Activated CD8-positive, alpha-beta memory T cell treated with anti-CD3 and anti-CD28 coated beads for 24 hours (primary cell): ENCODE measurements around the gene AASS.
"Not testable (repeated sequence)": the region's sequence is repeated elsewhere in the genome, so short reads cannot be mapped to it uniquely, and the experiment has no call there.

Experiments used
- DNase-seq: peaks from one replicate; pipeline ENCODE4 v3.0.0-alpha.2; 2020

The AASS gene

DNA sequence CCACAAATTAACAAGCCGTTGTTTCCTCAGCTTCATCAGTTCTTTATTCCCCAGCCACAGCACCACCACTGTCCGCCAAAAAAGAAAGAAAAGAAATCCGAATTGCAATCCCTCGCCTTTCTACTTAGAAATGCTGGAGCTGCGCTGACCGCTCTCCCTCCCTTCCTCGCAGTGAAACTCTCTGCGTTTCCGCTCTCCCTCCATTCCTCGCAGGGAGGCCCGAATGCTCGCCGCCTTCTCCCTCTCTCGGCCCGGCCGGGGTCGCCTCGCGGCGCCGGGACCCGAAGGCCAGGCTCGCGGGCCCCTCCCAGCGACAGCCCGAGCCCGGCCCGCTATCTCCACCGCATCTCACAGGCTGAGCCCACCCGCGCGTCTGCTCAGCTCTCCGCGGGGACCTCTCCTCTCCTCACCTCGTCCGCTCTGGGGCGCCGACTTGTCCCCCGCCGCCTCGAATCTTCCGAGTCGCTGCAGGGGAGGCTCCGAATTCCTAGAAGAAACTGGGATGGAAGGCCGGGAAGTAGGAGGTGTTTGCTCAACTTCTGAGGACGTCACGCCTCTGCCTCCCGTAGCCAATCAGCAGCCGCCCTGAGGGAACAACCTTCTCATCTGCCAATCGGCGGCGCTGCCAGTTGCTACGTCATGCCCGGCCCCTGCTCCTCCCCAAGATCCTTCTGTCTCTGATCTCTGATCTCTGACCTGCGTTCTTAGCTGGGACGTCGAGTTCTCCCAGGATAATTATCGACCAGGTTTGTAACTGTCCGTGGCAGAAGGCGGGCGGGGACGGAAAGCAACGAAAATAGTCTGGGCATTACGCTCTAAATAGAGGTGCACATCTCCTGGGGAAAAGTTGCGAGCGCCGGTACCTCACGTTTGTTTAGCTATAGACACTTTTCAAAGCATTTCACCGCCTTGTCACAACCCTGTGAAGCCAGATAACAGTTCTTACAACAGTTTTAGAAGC lies at the start of gene AASS:
Gene AASS, minus strand, starts transcription at position 499 of the 961 bp plus-strand sequence. CDS start 10,523 bp downstream, outside the sequence.
- DNase-seq = peak; percentile 88

DNA sequence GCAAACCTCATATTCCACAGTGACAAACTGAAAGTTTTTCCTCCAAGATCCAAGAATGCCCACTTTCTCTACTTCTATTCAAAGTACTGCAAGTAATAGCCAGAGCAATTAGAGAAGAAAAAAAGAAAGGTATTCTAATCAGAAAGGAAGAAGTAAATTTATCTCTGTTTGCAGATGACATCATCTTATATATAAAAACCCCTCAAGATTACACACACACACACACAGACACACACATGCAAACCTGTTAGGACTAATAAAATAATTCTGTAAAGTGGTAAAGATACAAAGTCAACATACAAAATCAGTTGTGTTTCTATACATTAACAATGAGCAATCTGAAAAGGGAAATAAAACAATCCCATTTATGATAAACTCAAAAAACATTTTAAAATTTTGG lies 44.7 kb upstream of the AASS start:
- no peak for DNase-seq

DNA sequence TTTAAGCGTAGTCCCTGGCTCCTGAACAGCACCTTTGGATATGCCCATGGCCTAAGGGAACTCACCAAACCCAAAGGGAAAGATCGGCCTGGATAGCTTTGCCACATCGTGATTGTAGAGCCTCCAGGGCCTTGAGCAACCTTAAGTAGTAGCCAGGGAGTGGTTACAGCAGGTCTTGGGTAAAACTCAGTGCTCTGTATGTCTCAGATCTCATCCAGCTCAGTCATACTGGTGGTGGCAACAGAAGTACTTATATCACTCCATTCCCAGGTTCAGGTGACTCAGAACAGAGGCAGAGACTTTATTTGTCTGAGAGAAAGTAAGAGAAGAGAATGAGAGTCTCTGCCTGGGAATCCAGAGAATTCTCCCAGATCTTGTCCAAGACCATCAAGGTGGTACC lies 39.1 kb upstream of the AASS start:
- no peak for DNase-seq

DNA sequence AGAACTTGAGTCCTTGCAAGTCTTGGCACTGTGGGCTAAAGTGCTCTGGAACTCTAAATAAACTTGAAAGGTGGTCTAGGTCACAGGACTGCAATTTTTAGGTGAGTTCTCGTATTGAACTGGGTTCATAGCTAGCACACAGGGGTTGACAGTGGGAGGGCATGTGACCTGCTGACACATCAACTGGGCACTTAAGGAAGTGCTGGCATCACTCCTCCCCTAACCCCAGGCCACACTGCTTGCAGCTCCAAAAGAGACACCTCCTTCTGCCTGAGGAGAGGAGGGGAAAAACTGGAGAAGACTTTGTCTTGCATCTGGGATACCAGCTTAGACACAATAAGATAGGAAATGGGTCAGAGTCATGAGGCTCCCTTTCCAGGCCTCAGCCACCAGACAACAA lies 38.0 kb upstream of the AASS start:
- DNase-seq = no peak

DNA sequence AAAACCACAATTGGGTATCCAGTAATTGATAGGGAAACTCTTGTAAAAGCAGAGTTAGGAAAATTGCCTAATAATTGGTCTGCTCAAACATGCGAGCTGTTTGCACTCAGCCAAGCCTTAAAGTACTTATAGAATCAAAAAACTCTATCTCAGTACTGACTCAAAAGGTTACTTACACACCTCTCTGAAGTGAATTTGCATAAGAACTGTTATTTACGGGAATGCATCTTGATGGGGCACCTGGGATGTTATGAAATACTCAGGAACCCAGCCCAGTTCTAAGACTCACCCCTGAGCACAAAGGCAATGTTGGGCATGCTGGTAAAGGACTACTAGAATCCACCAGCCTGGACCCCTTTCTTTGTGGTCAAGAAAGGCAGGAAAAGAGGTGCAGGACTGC lies 28.1 kb upstream of the AASS start:
- not testable (repeated sequence) for DNase-seq

DNA sequence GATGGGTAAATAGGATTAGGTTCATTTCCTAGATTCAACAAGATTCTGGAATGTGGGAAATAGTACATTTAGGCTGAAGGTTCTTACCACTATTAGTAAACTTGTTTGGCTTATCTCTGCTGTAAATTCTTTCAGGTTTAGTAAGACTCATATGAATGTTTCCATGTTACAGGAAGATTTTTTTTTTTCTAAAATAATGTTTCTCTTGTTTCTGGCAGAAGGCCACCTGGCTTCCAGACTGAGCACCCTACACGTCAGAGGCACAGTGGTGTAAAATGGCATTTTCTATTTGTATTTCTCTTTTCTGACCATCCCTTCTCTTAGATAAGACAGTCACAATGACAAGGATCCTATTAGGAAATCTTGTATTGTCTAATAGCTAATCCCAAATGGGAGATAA lies 22.7 kb upstream of the AASS start:
- no peak for DNase-seq

DNA sequence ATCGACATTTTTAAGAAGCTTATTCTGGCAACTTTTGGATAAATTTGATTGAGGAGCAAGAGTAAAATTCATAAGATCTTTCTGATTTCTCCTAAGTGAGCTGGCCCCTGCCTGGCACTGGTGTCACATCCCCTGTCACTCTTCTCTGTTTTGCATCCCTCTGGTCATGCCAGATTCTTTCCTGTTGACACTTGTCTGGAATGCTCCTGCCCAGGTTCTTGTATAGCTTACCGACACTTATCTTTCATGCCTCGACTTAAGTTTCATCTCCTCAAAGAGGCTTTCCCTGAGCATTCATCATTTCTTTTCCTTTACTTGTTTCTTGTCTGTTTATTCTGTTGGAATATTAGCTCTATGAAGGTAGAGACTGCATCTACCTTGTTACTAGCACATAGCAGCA lies 22.2 kb upstream of the AASS start:
- DNase-seq = no peak

DNA sequence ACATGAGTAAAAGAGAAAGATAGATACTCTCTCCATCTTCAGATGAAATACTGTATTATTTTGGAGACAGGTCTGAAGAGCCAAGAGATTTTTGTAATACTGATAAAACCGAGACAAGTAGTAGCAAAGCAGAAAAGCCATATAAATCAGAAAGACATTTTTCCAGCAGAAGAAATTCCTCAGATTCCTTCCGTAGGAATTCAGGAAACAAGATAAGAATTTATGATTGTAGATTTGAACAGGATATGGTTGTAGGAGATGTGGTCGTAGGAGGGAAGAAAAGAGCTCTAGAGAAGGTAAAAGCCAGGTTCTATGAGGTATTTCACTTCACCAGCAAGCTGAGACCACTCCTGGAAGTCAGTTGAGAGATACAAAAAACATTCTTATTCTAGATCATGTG lies 17.6 kb upstream of the AASS start:
- no peak for DNase-seq

DNA sequence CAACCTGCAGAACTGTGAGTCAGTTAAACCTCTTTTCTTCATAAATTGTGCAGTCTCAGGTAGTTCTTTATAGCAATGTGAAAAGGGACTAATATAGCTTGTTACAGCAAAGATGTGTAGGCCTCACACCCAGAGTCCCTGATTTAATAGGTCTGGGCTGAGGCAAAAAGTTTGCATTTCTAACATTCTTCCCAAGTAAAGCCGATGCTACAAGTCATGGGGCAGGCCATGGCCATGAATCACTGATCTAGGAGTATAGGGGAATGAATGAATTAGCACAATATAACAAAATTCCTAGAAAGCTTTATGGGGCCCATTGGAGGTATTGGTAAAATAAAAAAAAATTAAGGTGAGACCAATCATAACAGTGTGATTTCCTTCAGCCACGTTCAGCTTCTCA lies 11.5 kb upstream of the AASS start:
- DNase-seq = no peak

DNA sequence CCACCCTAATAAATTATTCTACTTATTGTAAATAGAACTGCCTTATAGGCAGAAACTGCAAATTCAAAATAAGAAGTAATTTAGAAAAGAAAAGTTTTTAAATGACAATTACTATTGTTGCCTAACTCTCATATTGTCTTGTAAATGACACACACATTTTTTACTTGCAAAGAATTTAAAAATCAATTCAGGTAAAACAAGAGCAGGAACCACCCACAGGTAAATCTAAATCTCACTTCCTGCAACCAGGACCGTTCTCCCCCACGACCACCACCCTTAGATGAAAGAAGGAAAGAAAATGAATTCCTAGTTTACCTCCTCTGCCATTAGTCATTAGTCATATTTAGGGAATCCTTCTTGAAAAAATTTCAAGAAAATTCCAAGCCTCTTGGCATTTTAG lies 4.8 kb upstream of the AASS start:
- DNase-seq = no peak

DNA sequence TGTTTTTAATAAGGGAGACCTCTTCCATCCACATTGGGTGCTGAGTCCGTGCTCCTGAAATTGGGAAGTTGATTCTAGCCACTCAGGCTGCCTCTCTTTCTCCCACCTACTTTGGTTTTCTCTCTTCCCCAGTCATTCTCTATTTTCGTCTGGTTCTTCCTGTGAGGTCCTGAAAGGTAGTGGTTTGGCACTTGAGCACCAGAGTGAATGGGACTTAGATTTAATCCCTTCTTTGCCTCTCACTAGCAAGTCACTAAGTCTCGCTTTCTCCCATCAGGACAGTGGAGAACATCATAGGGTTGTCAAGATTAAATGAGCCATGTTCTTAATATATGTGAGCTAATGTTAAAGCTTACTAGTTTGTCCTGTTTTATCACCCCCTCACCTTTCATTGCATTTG lies 4.0 kb upstream of the AASS start:
- DNase-seq = no peak

DNA sequence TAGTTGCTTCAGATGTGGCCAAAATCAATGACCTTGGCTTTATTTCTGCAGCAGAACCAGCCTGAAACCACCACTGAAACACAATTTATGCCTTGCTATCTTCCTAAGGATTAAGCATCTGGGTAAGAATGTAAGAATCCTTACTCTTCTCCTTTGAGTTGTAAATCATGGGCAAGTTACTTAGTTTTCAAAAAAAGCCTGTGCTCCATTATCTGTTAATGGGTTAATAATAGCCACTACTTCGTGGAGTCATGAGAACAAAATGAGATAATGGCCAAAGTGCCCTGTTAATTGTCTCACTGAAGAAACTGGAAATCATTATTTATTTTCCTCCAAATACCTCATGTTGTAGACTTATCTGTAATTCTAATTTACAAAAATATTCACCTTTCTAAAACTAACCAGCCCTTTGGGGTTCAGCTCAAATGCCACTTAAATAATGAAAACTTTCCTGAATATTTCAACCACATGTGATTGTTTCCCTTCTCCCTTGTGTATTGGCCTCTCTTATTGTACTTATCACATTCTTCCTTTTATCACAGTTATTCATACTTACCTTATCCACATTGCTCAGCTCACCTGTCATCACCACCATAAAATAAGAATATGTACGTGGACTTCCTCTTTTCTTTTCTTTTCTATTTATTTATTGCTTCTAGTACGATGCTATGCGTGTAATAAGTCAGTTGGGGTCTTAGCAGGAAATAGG lies 2.0 kb upstream of the AASS start:
- DNase-seq = no peak

DNA sequence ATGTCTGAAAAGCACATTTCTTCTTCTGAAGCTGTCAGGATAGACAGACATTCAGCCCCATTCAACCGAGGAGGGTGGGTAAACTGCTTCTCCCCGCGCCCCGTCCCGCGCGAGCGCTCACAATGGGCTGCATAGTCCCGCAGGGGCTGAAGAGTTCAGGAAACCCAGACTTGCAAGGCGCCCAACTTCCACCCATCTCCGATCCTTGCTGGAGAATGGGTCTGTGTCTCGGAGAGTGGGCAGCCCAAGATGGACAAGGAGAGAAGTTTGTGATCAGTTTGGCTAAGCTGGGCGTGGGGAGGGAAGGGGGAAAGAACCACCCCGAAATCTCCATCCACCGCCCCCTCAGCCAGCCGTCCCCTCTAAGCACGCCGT lies 686 bp downstream of the AASS start:
- DNase-seq = peak; percentile 68

DNA sequence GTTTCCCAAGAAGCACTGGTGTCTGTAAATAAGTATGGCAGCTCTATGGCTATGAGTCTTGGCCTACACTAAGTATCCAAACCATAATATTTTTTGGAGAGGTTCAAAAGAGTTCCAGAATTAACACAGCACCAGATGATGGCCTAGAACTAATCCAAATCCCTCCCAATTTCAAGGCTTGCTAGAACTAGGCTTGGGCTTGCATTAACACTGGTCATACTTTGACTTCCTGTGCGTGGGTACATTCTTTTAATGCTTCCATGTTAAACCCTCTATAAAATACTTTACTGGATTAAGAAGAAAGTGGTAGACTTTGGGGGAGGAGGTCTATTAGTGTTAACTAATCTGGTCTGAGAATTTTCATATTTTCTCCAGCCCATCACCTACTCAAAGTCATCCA lies 3.1 kb downstream of the AASS start:
- no peak for DNase-seq

DNA sequence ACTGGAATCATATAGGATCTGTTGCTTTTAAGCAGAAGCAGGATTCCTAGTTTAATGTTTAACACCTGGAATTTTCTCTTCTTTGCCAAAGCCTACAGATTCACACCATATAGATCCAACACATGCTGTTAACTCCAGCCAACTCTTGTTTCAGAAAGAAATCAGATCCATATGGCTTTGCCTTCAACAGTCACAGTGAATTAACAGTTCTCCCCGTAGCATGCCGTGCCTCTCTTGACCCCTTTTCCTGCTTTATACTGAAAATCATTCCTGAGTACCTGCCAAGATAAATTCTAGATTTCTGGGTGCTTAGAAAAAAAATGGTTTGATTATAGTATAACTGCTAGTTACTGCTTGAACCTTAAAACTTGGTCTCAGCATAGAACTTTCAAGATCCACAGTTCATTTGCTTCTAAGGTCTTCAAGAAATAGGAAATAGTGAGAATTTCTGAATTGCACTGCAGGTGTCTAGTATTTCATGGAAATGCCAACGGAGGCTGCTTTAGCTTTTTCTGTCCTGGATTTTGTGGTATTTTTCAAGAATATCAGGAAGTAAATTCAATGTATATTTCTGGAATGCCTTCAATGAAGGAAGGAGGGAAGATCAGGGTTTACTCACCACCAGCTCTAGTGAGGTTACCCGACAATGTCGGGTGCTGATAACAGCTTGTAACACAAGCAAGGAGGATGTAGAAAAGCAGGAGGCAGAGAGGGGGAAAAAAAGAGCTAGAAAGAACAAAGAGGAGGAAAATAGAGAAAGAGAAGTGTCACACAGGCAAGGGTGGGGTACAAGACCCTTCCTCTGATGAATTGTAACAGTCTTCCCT lies 6.6 kb downstream of the AASS start:
- no peak for DNase-seq

DNA sequence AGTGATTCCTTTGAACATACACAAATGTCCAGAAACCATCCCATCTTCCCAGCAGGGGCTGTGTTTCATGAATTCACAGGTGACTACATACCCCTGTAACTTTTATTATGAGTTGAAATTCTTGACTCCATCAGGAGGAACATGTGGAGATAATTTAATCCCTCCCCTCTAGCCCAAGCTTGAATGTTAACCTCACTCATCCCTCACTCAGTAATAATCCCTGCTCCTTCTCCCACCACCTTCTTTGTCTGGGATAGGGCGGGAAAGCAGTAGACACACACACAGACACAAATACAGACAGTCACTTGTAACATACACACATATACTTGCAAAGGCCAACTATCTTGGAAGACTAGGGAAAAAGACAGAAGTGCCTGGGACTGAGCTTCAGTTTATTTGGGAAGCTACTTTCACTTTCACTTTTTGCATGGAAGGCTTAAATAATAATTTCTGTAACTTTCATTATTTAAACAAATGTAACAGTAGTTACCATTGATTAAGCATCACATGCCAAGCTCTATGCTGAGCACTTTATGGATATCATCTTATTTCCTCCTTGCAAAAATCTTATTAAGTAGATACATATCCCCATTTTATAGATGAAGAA lies 7.3 kb downstream of the AASS start:
- DNase-seq = no peak

DNA sequence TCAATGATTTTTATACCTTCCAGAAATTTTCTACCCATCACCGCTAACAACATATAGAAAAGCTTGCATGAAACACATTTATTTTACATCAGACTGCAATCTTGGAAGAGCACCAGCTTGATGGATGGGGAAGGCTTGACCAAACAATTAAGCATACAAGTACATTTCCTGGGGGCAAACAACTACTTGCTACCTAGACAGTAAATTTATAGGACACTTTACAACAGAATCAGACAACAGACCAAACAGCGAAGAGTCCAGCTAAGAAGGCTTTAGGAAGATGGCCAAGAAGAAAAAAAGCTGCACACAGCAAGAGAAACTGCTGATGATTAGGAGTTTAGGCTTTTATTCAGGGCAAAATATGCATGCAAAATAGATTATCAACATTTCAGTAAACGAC lies 8.0 kb downstream of the AASS start:
- no peak for DNase-seq

DNA sequence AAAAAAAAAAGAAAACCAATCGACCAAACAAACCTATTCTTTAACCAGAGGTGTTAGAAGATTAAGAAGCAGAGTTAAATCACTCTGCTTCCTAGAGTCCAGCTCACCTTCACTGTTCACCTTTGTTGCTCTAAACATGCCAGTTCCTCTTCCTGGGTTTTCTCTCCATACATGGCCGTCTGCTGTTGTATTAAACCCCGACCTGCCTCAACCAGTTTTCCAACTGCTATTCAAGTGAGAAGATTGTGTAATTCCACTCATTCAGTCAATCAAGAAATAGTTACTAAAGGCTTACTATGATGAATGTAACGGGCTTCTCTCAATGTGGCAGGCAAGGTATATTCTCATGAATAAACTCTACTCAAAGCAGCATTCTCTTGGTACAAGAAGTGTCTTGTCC lies 8.8 kb downstream of the AASS start:
- DNase-seq = no peak

DNA sequence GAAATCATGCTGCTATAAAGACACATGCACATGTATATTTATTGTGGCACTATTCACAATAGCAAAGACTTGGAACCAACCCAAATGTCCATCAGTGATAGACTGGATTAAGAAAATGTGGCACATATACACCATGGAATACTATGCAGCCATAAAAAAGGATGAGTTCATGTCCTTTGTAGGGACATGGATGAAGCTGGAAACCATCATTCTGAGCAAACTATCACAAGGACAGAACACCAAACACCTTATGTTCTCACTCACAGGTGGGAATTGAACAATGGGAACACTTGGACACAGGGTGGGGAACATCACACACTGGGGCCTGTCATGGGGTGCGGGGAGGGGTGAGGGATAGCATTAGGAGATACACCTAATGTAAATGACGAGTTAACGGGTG lies 9.3 kb downstream of the AASS start:
- DNase-seq = not testable (repeated sequence)

DNA sequence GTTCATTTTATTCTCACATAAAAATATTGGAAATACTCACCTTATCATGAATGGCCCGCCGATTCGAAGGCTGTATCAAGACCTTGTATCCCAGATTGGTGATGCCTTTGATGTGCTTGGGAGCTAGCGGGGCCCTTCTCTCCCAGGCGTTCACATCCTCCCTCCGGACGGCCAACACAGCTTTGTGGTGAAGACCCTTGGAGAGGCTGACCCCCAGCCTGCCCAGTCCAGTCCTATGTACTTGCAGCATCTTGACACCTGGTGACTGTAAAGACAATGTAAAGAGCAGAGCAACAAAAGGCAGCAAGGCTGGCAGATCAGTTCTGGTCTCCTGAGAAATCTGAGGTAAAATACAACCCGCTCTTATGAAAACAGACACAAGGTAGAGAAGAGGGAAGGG lies 10.6 kb downstream of the AASS start:
- DNase-seq = no peak

DNA sequence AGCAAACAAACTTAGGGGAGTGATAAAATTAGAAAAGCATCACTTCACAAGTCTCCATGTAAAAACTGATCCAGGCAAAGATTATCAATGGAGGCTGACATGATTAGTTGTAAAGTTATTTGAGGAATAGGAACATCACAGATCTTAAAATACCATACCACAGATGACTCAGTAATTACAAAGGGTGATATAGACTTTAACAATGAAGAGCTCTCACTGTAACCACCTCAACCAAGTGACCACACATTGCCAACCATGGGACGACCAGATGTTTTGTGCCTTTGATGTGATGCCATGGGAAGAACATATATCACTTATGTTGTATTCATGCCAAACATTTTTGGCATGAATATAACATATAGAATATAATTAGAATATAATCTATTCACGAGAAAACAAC lies 11.7 kb downstream of the AASS start:
- no peak for DNase-seq

DNA sequence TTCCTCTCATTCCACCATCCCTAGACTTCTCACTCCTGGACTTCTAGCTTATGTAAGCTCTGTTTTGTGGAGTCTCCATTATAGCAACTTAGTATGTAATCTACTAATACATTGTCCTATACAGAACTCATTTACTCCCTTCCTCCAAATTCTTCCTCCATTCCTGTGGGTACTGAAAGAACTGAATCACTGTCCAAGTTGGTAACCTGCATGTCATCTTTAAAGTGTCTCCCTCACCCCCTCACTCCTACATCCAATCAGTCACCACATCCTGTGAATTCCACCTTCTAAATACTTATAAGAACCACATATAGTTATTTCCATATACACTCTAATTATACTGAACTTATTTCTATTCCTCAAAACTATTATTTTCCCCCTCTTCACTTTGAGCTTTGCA lies 20.3 kb downstream of the AASS start:
- no peak for DNase-seq

DNA sequence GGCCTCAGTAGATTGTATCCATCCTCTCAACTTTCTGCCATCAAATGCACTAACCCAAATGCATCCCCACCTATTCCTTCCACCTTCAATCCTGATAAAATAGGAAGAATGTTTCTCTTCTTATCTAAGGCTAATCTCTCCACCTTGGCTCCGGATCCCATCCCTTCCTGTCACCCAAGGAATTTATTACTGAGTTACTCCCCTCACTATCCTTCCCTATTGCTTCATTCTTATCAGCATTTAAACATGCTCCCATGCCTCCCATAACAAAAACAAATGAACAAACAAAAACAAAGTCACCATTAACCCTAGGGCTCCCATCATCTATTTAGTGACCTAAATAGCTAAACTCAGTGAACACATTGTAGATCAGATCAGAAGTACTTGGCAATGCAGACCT lies 25.3 kb downstream of the AASS start:
- DNase-seq = no peak
